ENCODE results near the gene ADPRM. TPM values are rescaled to one million over a fixed set of nuclear protein-coding genes. Genes with fewer than 3 reads are reported as not detected.

Gene ADPRM
- total RNA-seq, 1 experiment from 2014 or later = 7.9 TPM

DNA sequence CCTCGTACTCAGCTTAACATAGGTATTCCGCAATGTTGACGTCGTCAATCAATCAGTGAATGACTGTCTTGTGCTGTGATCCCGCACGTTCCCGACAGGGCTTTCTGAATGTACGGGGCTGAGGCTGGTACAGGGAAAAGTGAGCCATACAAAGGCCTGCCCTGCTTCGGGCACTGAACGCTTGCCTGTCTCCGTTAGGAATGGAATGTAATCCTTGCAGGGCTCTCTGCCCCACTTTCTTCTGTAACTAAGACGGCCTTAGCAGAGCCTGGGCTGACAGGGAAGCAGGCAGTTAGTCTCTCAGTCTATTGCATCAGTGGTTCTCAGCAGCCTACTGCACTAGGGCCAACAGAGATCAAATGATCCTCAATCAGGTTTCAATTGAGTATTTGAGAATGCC is 24.1 kb upstream of the ADPRM start (continued):
- TF ChIP-seq, protein P1, sequence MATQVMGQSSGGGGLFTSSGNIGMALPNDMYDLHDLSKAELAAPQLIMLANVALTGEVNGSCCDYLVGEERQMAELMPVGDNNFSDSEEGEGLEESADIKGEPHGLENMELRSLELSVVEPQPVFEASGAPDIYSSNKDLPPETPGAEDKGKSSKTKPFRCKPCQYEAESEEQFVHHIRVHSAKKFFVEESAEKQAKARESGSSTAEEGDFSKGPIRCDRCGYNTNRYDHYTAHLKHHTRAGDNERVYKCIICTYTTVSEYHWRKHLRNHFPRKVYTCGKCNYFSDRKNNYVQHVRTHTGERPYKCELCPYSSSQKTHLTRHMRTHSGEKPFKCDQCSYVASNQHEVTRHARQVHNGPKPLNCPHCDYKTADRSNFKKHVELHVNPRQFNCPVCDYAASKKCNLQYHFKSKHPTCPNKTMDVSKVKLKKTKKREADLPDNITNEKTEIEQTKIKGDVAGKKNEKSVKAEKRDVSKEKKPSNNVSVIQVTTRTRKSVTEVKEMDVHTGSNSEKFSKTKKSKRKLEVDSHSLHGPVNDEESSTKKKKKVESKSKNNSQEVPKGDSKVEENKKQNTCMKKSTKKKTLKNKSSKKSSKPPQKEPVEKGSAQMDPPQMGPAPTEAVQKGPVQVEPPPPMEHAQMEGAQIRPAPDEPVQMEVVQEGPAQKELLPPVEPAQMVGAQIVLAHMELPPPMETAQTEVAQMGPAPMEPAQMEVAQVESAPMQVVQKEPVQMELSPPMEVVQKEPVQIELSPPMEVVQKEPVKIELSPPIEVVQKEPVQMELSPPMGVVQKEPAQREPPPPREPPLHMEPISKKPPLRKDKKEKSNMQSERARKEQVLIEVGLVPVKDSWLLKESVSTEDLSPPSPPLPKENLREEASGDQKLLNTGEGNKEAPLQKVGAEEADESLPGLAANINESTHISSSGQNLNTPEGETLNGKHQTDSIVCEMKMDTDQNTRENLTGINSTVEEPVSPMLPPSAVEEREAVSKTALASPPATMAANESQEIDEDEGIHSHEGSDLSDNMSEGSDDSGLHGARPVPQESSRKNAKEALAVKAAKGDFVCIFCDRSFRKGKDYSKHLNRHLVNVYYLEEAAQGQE (IDR thresholded peaks at IDR 0.05; ENCODE audit: low read depth) = no peak
- TF ChIP-seq ELF1 (IDR thresholded peaks at IDR 0.05; ENCODE audit: borderline replicate concordance, low read depth) (no peak), ZFX (IDR thresholded peaks at IDR 0.05) (no peak)
- TF ChIP-seq, protein P2, sequence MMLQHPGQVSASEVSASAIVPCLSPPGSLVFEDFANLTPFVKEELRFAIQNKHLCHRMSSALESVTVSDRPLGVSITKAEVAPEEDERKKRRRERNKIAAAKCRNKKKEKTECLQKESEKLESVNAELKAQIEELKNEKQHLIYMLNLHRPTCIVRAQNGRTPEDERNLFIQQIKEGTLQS (IDR thresholded peaks at IDR 0.05) = no peak
- TF ChIP-seq, protein P3, sequence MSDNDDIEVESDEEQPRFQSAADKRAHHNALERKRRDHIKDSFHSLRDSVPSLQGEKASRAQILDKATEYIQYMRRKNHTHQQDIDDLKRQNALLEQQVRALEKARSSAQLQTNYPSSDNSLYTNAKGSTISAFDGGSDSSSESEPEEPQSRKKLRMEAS (IDR thresholded peaks at IDR 0.05) = no peak

DNA sequence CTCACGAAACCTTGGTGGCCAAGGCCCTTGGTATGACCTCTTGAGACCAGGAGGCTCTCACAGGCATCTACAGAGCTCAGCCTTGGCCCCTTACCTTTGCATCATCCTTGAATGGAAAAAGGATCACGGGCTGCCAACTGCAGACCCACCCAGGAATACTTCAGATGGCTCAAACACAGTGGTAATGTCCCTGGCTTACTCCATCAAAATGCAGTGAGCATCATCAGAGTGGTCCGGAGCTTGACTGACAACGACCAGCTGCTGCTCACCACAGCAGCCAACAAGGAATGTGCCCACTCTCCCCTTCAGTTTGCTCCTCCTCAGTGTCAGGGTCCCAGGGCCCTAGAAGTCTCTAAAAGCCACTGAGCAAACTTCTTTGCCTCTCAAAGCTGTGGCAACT is 22.7 kb upstream of the ADPRM start:
- no peak overlapping the region for H3K9ac ChIP-seq (ENCODE audit: low read length)
- no peaks in the 10 kb centered on the region for H3K27me3 ChIP-seq (ENCODE audit: insufficient read depth, low read length)
- no peaks in the 10 kb centered on the region for H4K20me1 ChIP-seq (ENCODE audit: insufficient read depth)
- no peak for DNase-seq (ENCODE audit: low read depth, low spot score)
- no peak for TF ChIP-seq EZH2phosphoT487 (IDR thresholded peaks at IDR 0.05; ENCODE audit: borderline replicate concordance)
- H3K9me2 ChIP-seq (ENCODE audit: insufficient read depth) = no peaks in the 10 kb centered on the region
- no TSS peak for BruUV-seq (replicated peaks)
- no peak for ATAC-seq
- ChIA-PET RAD21 (ENCODE audit: low non-redundant PET in 1 of 2, low total read pairs in 2 of 2, uncharacterized antibody in 2 of 2, unreplicated experiment in 2 of 2) (no interaction called here), POLR2A (no interaction called here), CTCF (no interaction called here)
- H3K4me1 ChIP-seq (ENCODE audit: control insufficient read depth in 1 of 2, insufficient read depth in 2 of 2, low read length in 2 of 2) = peaks cover 0 to 6% of the 10 kb centered on the region in 2 experiments; a peak in 2 of 4 replicates
- H3K79me2 ChIP-seq (ENCODE audit: insufficient read depth, low read length) = no peaks in the 10 kb centered on the region
- intact Hi-C loops (cut with micrococcal nuclease) = no loop called here
- H3K27ac ChIP-seq (ENCODE audit: low read depth, low read length) = no peak overlapping the region
- H3K4me3 ChIP-seq (replicated peaks in 1 of 2; ENCODE audit: low read depth in 1 of 2, low read length in 2 of 2) = no peak overlapping the region
- peaks cover 12 to 16% of the 10 kb centered on the region in 2 experiments; a peak in 3 of 4 replicates for H3K36me3 ChIP-seq (ENCODE audit: control insufficient read depth in 1 of 2, insufficient read depth in 2 of 2, low read length in 2 of 2)
- H3K4me2 ChIP-seq (ENCODE audit: low read length) = no peak overlapping the region
- no peaks in the 10 kb centered on the region for H3K9me3 ChIP-seq (ENCODE audit: control insufficient read depth in 1 of 2, insufficient read depth in 1 of 2, low read depth in 1 of 2, low read length in 2 of 2)
- no peak overlapping the region for H2AFZ ChIP-seq (ENCODE audit: low read depth, low read length, poor library complexity, severe bottlenecking)
